Neutrophil (primary cell): ENCODE data around the gene TTC14.
A peak's percentile ranks its signal among the peaks of the same experiment; 100 is the strongest.

ENCODE experiments used
- H3K27ac ChIP-seq: fragments of 200-600 bp; sonication (generic); 2 replicates; pipeline ENCODE4 v1.5.1; 2016; ENCODE audit warnings: mild to moderate bottlenecking, moderate library complexity
- H3K27me3 ChIP-seq: fragments of 200-600 bp; sonication (generic); 2 replicates; pipeline ENCODE4 v1.6.0; 2016; ENCODE audit warnings: mild to moderate bottlenecking
- H3K36me3 ChIP-seq: fragments of 200-600 bp; sonication (generic); 2 replicates; pipeline ENCODE4 v1.5.1; 2017
- H3K4me1 ChIP-seq, 2 experiments: fragments of 200-600 bp in 1 of 2; sonication (generic) in 1 of 2; 1 replicate in 1 of 2; 2 replicates in 1 of 2; pipeline versions ENCODE4 v1.5.1 to v1.6.1; 2013 to 2016; ENCODE audit warnings: low read depth in 1 of 2, low read length in 1 of 2, mild to moderate bottlenecking in 1 of 2, moderate library complexity in 1 of 2; ENCODE audit not compliant: control insufficient read depth in 1 of 2, insufficient read depth in 1 of 2
- H3K4me3 ChIP-seq, 2 experiments: fragments of 200-600 bp in 1 of 2; sonication (generic) in 1 of 2; 1 replicate in 1 of 2; 2 replicates in 1 of 2; pipeline ENCODE4 v1.5.1; 2013 to 2016; ENCODE audit warnings: low read depth in 1 of 2, low read length in 1 of 2, mild to moderate bottlenecking in 1 of 2, moderate library complexity in 1 of 2
- H3K9me3 ChIP-seq: fragments of 200-600 bp; sonication (generic); 2 replicates; pipeline ENCODE4 v1.5.1; 2016
- TF ChIP-seq, protein P1 (sequence below): fragments of 200-600 bp; sonication (generic); IDR thresholded peaks from 2 replicates; pipeline ENCODE4 v1.5.1; 2016; ENCODE audit warnings: antibody characterized with exemption

Gene TTC14

GRCh38 chr3:180601688-180602666 is at the start of gene TTC14:
TSS of gene TTC14 (plus strand) at chr3:180602163. CDS start at chr3:180602262, 99 bp downstream.
- peak within 1 kb of the TSS; percentile 93 for H3K27ac ChIP-seq
- TF ChIP-seq, protein P1, sequence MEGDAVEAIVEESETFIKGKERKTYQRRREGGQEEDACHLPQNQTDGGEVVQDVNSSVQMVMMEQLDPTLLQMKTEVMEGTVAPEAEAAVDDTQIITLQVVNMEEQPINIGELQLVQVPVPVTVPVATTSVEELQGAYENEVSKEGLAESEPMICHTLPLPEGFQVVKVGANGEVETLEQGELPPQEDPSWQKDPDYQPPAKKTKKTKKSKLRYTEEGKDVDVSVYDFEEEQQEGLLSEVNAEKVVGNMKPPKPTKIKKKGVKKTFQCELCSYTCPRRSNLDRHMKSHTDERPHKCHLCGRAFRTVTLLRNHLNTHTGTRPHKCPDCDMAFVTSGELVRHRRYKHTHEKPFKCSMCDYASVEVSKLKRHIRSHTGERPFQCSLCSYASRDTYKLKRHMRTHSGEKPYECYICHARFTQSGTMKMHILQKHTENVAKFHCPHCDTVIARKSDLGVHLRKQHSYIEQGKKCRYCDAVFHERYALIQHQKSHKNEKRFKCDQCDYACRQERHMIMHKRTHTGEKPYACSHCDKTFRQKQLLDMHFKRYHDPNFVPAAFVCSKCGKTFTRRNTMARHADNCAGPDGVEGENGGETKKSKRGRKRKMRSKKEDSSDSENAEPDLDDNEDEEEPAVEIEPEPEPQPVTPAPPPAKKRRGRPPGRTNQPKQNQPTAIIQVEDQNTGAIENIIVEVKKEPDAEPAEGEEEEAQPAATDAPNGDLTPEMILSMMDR: no peak
- H3K4me3 ChIP-seq: peak within 1 kb of the TSS; percentile 84 to 86
- no peaks in the 10 kb centered on the region for H3K9me3 ChIP-seq
- H3K36me3 ChIP-seq: peaks cover 36% of the 10 kb centered on the region
- H3K4me1 ChIP-seq: peaks cover 10 to 14% of the 10 kb centered on the region in 2 experiments
- H3K27me3 ChIP-seq: peaks cover 46% of the 10 kb centered on the region

GRCh38 chr3:180563406-180563805 is 38.6 kb upstream of the TTC14 start:
- H3K9me3 ChIP-seq: no peaks in the 10 kb centered on the region
- H3K27me3 ChIP-seq: no peaks in the 10 kb centered on the region
- no peaks in the 10 kb centered on the region for H3K36me3 ChIP-seq
- H3K27ac ChIP-seq: no peak overlapping the region
- H3K4me3 ChIP-seq: no peak overlapping the region
- TF ChIP-seq, protein P1: no peak
- no peaks in the 10 kb centered on the region for H3K4me1 ChIP-seq

GRCh38 chr3:180564676-180565075 is 37.3 kb upstream of the TTC14 start:
- Histone ChIP-seq H3K9me3 (no peaks in the 10 kb centered on the region), H3K27me3 (no peaks in the 10 kb centered on the region)

GRCh38 chr3:180570238-180570637 is 31.7 kb upstream of the TTC14 start:
- TF ChIP-seq, protein P1: no peak
- H3K36me3 ChIP-seq: no peaks in the 10 kb centered on the region

More at GRCh38 chr3:180564676-180565075, 37.3 kb upstream of the TTC14 start:
- Histone ChIP-seq H3K4me1 (no peaks in the 10 kb centered on the region), H3K36me3 (no peaks in the 10 kb centered on the region), H3K27ac (no peak overlapping the region), H3K4me3 (no peak overlapping the region)
- TF ChIP-seq, protein P1: no peak

GRCh38 chr3:180571831-180572598 is 29.9 kb upstream of the TTC14 start:
- no peak overlapping the region for H3K27ac ChIP-seq
- H3K4me3 ChIP-seq: no peak overlapping the region
- no peaks in the 10 kb centered on the region for H3K27me3 ChIP-seq
- no peaks in the 10 kb centered on the region for H3K4me1 ChIP-seq
- TF ChIP-seq, protein P1: no peak
- H3K36me3 ChIP-seq: no peaks in the 10 kb centered on the region
- no peaks in the 10 kb centered on the region for H3K9me3 ChIP-seq

More at GRCh38 chr3:180570238-180570637, 31.7 kb upstream of the TTC14 start:
- Histone ChIP-seq H3K27me3 (no peaks in the 10 kb centered on the region), H3K27ac (no peak overlapping the region), H3K9me3 (no peaks in the 10 kb centered on the region), H3K4me1 (no peaks in the 10 kb centered on the region), H3K4me3 (no peak overlapping the region)
